Measurements from ENCODE around the gene CNFN.

DNA sequence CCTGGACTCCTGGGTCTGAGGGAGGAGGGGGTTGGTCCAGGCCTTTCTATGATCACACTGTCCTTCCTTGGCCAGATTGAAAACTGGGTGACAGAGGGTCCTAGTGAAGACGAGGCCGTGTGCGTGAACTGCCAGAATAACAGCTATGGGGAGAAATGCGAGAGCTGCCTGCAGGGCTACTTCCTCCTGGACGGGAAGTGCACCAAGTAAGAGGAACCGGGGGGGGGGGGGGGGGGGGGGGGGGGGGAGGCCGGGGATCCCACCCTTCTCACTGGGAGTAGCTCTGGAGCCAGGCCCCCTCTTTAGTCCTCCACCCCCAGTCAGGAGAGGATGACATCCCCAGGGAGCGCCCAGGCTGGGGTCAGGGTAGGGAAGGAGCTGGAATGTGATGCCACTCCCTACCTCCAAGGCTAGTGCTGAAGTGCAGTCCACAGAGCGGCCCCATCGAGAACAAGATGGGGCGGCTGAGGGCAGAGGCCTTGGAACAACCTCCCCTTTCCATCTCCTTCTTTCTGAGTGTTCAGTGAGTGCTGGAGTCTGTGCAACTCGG is 19.4 kb downstream of the CNFN start:
- TF ChIP-seq POLR2A (IDR thresholded peaks at IDR 0.05) = no peak
- TF ChIP-seq, protein P1, sequence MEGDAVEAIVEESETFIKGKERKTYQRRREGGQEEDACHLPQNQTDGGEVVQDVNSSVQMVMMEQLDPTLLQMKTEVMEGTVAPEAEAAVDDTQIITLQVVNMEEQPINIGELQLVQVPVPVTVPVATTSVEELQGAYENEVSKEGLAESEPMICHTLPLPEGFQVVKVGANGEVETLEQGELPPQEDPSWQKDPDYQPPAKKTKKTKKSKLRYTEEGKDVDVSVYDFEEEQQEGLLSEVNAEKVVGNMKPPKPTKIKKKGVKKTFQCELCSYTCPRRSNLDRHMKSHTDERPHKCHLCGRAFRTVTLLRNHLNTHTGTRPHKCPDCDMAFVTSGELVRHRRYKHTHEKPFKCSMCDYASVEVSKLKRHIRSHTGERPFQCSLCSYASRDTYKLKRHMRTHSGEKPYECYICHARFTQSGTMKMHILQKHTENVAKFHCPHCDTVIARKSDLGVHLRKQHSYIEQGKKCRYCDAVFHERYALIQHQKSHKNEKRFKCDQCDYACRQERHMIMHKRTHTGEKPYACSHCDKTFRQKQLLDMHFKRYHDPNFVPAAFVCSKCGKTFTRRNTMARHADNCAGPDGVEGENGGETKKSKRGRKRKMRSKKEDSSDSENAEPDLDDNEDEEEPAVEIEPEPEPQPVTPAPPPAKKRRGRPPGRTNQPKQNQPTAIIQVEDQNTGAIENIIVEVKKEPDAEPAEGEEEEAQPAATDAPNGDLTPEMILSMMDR (IDR thresholded peaks at IDR 0.05) = no peak
- no peak for TF ChIP-seq POLR2AphosphoS5 (IDR thresholded peaks at IDR 0.05)
- no peak for TF ChIP-seq EP300 (IDR thresholded peaks at IDR 0.05)

Data from stomach (tissue), 4 donors.